ENCODE measurements around the gene ALDH7A1.

DNA sequence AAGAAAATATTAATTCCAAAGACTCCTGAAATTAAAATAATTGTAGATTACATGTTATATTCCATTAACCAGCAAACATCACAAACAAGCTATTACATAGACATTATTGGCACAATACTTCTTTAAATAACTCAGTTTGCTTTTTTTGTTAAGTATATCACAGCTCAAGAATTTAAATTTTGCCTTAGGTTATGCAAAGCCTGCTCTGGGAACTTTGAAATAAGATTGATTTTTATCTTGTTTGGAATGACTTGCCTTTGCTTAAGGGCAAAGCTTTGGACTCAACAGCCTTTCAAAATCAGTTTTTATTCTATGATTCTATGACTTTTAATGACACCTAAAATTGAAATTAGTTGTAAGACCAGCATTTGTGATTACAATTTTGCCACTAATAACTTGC lies 78.2 kb downstream of the ALDH7A1 start:
- TF ChIP-seq POLR2AphosphoS5 (IDR thresholded peaks at IDR 0.05; ENCODE audit: insufficient read depth in 1 of 2, low read depth in 1 of 2) (no peak), POLR2A (IDR thresholded peaks at IDR 0.05) (no peak)
- TF ChIP-seq, protein P1, sequence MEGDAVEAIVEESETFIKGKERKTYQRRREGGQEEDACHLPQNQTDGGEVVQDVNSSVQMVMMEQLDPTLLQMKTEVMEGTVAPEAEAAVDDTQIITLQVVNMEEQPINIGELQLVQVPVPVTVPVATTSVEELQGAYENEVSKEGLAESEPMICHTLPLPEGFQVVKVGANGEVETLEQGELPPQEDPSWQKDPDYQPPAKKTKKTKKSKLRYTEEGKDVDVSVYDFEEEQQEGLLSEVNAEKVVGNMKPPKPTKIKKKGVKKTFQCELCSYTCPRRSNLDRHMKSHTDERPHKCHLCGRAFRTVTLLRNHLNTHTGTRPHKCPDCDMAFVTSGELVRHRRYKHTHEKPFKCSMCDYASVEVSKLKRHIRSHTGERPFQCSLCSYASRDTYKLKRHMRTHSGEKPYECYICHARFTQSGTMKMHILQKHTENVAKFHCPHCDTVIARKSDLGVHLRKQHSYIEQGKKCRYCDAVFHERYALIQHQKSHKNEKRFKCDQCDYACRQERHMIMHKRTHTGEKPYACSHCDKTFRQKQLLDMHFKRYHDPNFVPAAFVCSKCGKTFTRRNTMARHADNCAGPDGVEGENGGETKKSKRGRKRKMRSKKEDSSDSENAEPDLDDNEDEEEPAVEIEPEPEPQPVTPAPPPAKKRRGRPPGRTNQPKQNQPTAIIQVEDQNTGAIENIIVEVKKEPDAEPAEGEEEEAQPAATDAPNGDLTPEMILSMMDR (IDR thresholded peaks at IDR 0.05): no peak

Measured in vagina (tissue), 2 donors.